ENCODE data around the gene TMEM132D.

GRCh38 chr12:129101404-129101803 is 802.4 kb downstream of the TMEM132D start:
- no peak for TF ChIP-seq POLR2A (IDR thresholded peaks at IDR 0.05; ENCODE audit: extremely low read depth, insufficient read length)
- TF ChIP-seq CTCF (IDR thresholded peaks at IDR 0.05; ENCODE audit: low read depth, low read length): no peak
- no peak for TF ChIP-seq MAX (IDR thresholded peaks at IDR 0.05; ENCODE audit: low read depth, low read length)
